ENCODE data around the gene HOXC6. TPM values are rescaled to one million over a fixed set of nuclear protein-coding genes. Genes with fewer than 3 reads are reported as not detected.

HOXC6 gene
- total and polyA plus RNA-seq, 2 donors = 0.72 to 1.5 TPM

- DNase-seq (ENCODE audit: extremely low spot score) = no peak
- H3K36me3 ChIP-seq (ENCODE audit: insufficient read depth) = no peaks in the 10 kb centered on the region
- no peak overlapping the region for H3K27ac ChIP-seq (ENCODE audit: low read depth)
- no peaks in the 10 kb centered on the region for H3K4me1 ChIP-seq (ENCODE audit: insufficient read depth)
- H3K4me3 ChIP-seq (ENCODE audit: low read depth, low read length) = no peak overlapping the region
- 40% methylated on average over 10 of the region's 10 CpGs for WGBS
Observed at GRCh38 chr12:54019924-54020590, 8.2 kb upstream of the HOXC6 start.

- WGBS = 48% methylated on average over 23 of the region's 23 CpGs
- no peak for DNase-seq (ENCODE audit: extremely low spot score)
- Histone ChIP-seq H3K4me1 (ENCODE audit: insufficient read depth) (no peaks in the 10 kb centered on the region), H3K4me3 (ENCODE audit: low read depth, low read length) (no peak overlapping the region), H3K36me3 (ENCODE audit: insufficient read depth) (no peaks in the 10 kb centered on the region), H3K27ac (ENCODE audit: low read depth) (no peak overlapping the region)
Observed at GRCh38 chr12:54020591-54021405, 7.4 kb upstream of the HOXC6 start.

- Histone ChIP-seq H3K4me3 (ENCODE audit: low read depth, low read length) (no peak overlapping the region), H3K4me1 (ENCODE audit: insufficient read depth) (no peaks in the 10 kb centered on the region), H3K27ac (ENCODE audit: low read depth) (no peak overlapping the region), H3K36me3 (ENCODE audit: insufficient read depth) (no peaks in the 10 kb centered on the region)
- no peak for DNase-seq (ENCODE audit: extremely low spot score)
- WGBS = 26% methylated on average over 16 of the region's 16 CpGs
Observed at GRCh38 chr12:54021432-54022013, 6.7 kb upstream of the HOXC6 start.

- H3K27ac ChIP-seq (ENCODE audit: low read depth) = no peak overlapping the region
- WGBS = 41% methylated on average over 8 of the region's 8 CpGs
- no peak overlapping the region for H3K4me3 ChIP-seq (ENCODE audit: low read depth, low read length)
- H3K4me1 ChIP-seq (ENCODE audit: insufficient read depth) = no peaks in the 10 kb centered on the region
- DNase-seq (ENCODE audit: extremely low spot score) = no peak
- H3K36me3 ChIP-seq (ENCODE audit: insufficient read depth) = no peaks in the 10 kb centered on the region
Observed at GRCh38 chr12:54022960-54023884, 5.0 kb upstream of the HOXC6 start.

- Histone ChIP-seq H3K27ac (ENCODE audit: low read depth) (no peak overlapping the region), H3K36me3 (ENCODE audit: insufficient read depth) (no peaks in the 10 kb centered on the region), H3K4me1 (ENCODE audit: insufficient read depth) (no peaks in the 10 kb centered on the region), H3K4me3 (ENCODE audit: low read depth, low read length) (no peak overlapping the region)
- 21% methylated on average over 17 of the region's 17 CpGs for WGBS
- DNase-seq (ENCODE audit: extremely low spot score) = no peak
Observed at GRCh38 chr12:54024127-54024526, 4.1 kb upstream of the HOXC6 start.

- DNase-seq (ENCODE audit: extremely low spot score) = no peak
- Histone ChIP-seq H3K4me1 (ENCODE audit: insufficient read depth) (no peaks in the 10 kb centered on the region), H3K36me3 (ENCODE audit: insufficient read depth) (no peaks in the 10 kb centered on the region), H3K4me3 (ENCODE audit: low read depth, low read length) (no peak overlapping the region), H3K27ac (ENCODE audit: low read depth) (no peak overlapping the region)
- WGBS = 36% methylated on average over 5 of the region's 5 CpGs
Observed at GRCh38 chr12:54024581-54025305, 3.5 kb upstream of the HOXC6 start.

- no peaks in the 10 kb centered on the region for H3K4me1 ChIP-seq (ENCODE audit: insufficient read depth)
- no peaks in the 10 kb centered on the region for H3K36me3 ChIP-seq (ENCODE audit: insufficient read depth)
- H3K27ac ChIP-seq (ENCODE audit: low read depth) = no peak overlapping the region
- no peak overlapping the region for H3K4me3 ChIP-seq (ENCODE audit: low read depth, low read length)
- WGBS = 23% methylated on average over 7 of the region's 7 CpGs
- DNase-seq (ENCODE audit: extremely low spot score) = no peak
Observed at GRCh38 chr12:54025499-54026405, 2.5 kb upstream of the HOXC6 start.

- H3K4me3 ChIP-seq (ENCODE audit: low read depth, low read length) = no peak overlapping the region
Observed at GRCh38 chr12:54026640-54027441, 1.4 kb upstream of the HOXC6 start.

GRCh38 chr12:54027442-54027786, 826 bp upstream of the HOXC6 start:
- Histone ChIP-seq H3K27ac (ENCODE audit: low read depth) (no peak overlapping the region), H3K4me1 (ENCODE audit: insufficient read depth) (no peaks in the 10 kb centered on the region), H3K4me3 (ENCODE audit: low read depth, low read length) (no peak overlapping the region), H3K36me3 (ENCODE audit: insufficient read depth) (no peaks in the 10 kb centered on the region)
- 44% methylated on average over 3 of the region's 3 CpGs for WGBS
- DNase-seq (ENCODE audit: extremely low spot score) = no peak

More at GRCh38 chr12:54026640-54027441, 1.4 kb upstream of the HOXC6 start:
- 14% methylated on average over 22 of the region's 22 CpGs for WGBS
- H3K27ac ChIP-seq (ENCODE audit: low read depth) = no peak overlapping the region
- H3K4me1 ChIP-seq (ENCODE audit: insufficient read depth) = no peaks in the 10 kb centered on the region
- no peaks in the 10 kb centered on the region for H3K36me3 ChIP-seq (ENCODE audit: insufficient read depth)
- no peak for DNase-seq (ENCODE audit: extremely low spot score)

- H3K4me1 ChIP-seq (ENCODE audit: insufficient read depth) = no peaks in the 10 kb centered on the region
- no peak overlapping the region for H3K4me3 ChIP-seq (ENCODE audit: low read depth, low read length)
- no peak for DNase-seq (ENCODE audit: extremely low spot score)
- 28% methylated on average over 53 of the region's 53 CpGs for WGBS
- H3K36me3 ChIP-seq (ENCODE audit: insufficient read depth) = no peaks in the 10 kb centered on the region
- no peak overlapping the region for H3K27ac ChIP-seq (ENCODE audit: low read depth)
Observed at GRCh38 chr12:54029529-54030441, 1.5 kb downstream of the HOXC6 start.

GRCh38 chr12:54030442-54030801, 2.2 kb downstream of the HOXC6 start:
- Histone ChIP-seq H3K36me3 (ENCODE audit: insufficient read depth) (no peaks in the 10 kb centered on the region), H3K4me3 (ENCODE audit: low read depth, low read length) (no peak overlapping the region), H3K4me1 (ENCODE audit: insufficient read depth) (no peaks in the 10 kb centered on the region), H3K27ac (ENCODE audit: low read depth) (no peak overlapping the region)
- 53% methylated on average over 7 of the region's 7 CpGs for WGBS
- DNase-seq (ENCODE audit: extremely low spot score) = no peak

All from urinary bladder (tissue), 4 donors.